GM12801 (cell line): ENCODE results near the gene OR10H2.

Experiments
- CTCF ChIP-seq: IDR thresholded peaks from one replicate; pipeline ENCODE4 v1.5.1; 2011; ENCODE audit warnings: control low read depth; ENCODE audit not compliant: insufficient read length; ENCODE audit errors: extremely low read depth

OR10H2 gene

DNA sequence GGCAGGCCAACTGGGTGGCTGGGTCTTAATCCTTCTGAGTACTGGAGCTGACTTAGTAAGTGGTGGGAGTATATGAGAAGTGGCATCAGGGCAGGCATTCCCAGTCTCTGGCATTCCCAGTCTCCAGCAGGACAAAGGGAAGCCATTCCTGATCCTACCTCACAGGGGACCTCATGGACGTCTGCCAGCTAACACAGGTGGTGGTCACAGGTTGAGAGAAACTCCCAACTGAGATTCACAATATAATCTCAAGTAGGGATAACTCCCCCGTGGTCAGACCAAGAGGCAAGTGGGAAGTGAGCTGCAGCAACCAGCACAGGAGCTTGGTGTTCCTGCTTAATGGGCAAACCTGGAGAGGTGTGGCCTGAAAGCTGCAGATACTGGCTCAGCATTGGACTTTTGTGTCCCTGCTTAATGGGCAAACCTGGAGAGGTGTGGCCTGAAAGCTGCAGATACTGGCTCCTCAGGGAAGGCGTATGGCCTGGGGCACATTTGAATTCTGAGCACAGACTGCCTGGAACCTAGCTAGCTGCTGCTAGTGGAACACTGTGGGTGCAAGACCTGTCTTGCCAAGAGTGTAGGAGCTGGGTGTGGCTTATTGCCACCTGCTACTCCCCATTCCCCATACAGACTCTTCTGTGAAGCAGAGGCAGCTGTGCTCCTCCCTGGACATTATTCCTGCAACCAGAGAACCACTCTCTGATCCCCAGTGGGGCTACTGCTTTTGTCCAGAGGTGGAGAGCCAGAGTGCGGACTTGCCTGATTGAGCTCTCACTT is 25.9 kb upstream of the OR10H2 start:
- no peak for TF ChIP-seq CTCF

DNA sequence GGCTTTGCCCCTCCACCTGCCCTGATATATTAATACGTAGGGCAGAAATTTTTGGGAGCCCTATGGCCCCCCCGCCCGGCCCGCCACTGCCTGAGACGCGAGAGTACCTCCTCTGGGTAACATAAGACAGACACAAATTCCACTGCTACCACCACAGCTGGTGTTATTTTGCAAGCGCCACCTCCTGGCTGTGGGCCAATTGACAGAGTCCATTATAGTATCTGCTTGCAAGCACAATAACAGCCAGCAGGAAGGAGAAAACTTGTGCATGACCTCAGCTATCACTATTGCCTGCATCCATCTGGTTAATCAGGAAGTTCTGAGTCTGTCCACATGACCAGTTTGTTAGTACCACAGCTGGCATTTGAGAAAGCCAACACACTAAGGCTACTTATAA is 25.3 kb upstream of the OR10H2 start:
- no peak for TF ChIP-seq CTCF

DNA sequence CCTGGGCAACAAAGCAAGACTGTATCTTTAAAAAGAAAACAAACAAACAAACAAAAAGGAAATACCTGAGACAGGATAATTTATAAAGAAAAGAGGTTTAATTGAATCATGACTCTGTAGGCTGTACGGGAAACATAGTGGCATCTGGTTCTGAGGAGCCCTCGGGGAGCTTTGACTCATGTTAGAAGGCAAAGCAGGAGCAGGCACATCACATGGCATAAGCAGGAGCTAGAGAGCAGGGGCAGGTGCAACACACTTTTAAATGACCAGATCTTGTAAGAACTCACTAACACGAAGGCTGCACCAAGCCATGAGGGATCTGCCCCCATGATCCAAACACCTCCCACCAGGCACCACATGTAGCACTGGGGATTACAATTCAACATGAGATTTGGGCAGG is 13.2 kb upstream of the OR10H2 start:
- TF ChIP-seq CTCF, result no peak

DNA sequence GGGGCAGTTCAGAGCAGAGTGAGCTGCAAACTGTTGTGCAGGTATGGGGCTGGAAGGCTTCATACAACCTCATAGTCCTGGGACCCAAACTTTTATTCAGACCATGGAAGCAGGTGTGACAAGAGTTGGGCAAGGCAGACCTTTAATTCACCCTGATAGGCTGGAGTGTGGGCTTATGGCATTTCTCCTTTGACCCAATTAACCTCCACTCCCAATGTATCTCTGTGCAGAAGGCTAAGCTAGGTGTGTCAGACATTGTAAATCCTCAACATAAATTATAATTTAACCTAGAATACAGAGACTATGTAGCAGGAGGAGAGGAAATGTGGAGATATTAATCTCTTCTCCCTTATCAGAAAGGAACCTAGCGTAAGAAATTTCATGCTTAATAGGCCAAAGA is 12.2 kb upstream of the OR10H2 start:
- no peak for TF ChIP-seq CTCF

- no peak for TF ChIP-seq CTCF
Observed at GRCh38 chr19:15717809-15718208, 10.0 kb upstream of the OR10H2 start.

GRCh38 chr19:15721268-15721667 is 6.6 kb upstream of the OR10H2 start:
- TF ChIP-seq CTCF, result no peak

- no peak for TF ChIP-seq CTCF
Observed at GRCh38 chr19:15722956-15723355, 4.9 kb upstream of the OR10H2 start.
